ENCODE results near the gene ATOH8.

Gene ATOH8

DNA sequence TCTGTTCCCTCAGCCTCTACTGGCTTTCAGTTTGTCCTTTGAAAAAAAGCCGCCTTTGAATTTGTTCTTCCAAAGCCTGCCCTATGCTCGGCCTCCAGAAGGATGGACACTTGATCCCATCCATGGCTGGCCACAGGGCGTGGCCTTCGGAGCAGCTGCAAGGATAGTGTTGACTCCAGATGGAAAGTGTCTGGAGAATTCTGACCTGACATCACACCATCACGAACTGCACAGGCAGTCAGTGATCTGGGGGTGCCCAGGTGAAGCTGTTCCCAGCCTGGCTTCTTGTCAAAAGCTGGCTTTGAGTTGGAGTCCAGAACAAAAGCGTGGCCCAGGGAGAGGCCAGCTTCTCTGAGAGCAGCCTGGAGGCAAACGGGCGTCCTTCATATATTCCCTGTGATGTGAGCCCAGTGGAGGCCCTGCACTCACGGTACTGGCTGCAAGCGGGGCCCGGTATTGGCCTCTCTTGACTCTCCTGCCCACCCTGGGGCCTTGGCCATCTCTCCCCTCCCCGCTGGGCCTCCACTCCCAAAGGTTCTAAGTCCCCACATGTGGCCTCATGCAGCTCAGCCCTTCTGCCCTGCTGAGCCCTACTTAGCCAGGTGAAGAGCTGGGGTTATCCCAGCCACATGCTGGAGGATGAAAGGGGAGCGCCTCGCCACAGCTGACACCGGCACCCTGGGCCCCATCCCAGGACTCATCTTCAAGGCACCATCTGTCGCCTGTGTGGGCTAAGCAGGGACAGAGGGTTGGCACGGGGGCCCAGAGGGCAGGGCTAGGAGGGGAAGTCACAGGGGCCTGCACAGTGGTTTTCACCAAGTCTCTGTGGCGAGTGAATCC lies 20.4 kb upstream of the ATOH8 start:
- TF ChIP-seq, protein P1, sequence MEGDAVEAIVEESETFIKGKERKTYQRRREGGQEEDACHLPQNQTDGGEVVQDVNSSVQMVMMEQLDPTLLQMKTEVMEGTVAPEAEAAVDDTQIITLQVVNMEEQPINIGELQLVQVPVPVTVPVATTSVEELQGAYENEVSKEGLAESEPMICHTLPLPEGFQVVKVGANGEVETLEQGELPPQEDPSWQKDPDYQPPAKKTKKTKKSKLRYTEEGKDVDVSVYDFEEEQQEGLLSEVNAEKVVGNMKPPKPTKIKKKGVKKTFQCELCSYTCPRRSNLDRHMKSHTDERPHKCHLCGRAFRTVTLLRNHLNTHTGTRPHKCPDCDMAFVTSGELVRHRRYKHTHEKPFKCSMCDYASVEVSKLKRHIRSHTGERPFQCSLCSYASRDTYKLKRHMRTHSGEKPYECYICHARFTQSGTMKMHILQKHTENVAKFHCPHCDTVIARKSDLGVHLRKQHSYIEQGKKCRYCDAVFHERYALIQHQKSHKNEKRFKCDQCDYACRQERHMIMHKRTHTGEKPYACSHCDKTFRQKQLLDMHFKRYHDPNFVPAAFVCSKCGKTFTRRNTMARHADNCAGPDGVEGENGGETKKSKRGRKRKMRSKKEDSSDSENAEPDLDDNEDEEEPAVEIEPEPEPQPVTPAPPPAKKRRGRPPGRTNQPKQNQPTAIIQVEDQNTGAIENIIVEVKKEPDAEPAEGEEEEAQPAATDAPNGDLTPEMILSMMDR (IDR thresholded peaks at IDR 0.05; ENCODE audit: low read depth, low read length, missing control alignments) = no peak
- DNase-seq (ENCODE audit: low read depth) = no peak
- H3K4me3 ChIP-seq (ENCODE audit: low read depth, low read length) = no peak overlapping the region
- in situ Hi-C loops (cut with HindIII; ENCODE audit: low sequenced_read_pairs) = no loop called here

DNA sequence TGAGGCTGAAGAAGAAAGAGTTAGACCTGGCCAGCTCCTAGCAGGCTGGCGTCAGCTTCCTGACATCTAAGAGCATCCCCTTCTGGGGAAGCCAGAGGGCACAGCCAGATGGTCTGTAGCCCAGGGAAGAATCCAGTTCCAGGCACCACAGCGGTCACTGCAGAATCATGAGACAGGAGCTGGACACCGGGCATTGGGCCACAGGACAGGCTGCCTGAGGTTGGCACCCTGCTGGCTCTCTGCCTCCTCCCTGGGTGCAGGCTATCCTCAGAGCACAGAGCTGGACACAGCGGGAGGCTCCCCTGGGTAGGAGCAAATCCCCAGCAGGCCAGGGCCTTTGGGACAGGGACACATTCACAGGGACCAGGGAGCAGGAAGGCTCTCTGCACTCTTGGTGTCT lies 19.8 kb upstream of the ATOH8 start:
- in situ Hi-C loops (cut with HindIII; ENCODE audit: low sequenced_read_pairs) = no loop called here
- no peak for DNase-seq (ENCODE audit: low read depth)
- TF ChIP-seq, protein P1 (IDR thresholded peaks at IDR 0.05; ENCODE audit: low read depth, low read length, missing control alignments) = no peak
- no peak overlapping the region for H3K4me3 ChIP-seq (ENCODE audit: low read depth, low read length)

DNA sequence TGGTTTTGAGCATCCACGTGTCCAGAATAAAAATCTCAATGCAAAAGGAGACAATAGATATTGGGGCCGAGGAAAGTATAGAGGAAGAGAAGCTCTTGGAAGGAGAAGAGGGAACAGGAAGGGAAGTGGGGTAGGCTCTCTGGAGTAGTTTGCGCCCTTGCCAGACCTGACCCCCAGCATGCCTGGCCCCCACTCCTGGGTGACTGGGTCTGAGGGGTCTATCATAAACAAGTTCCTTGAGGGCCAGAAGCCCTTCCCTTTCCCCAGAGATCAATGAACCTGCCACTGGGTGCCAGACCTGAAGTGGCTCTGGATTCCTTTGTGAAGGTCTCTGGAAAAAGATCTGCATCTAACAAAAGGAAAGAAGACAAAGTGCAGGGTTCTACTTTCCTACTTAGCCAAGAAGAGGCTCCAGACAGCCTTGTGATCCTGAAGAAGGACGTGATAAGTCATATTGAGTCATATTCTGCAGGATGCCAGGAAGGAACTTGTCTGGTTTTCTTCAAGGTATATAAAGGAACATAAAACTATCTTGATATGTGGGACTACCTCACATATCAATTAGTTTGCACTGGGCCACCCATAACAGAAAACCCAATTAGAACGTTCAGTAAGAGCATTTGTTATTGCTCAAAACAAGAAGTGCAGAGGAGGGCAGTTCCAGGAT lies 18.7 kb upstream of the ATOH8 start:
- TF ChIP-seq, protein P1 (IDR thresholded peaks at IDR 0.05; ENCODE audit: low read depth, low read length, missing control alignments) = no peak
- no peak for DNase-seq (ENCODE audit: low read depth)
- H3K4me3 ChIP-seq (ENCODE audit: low read depth, low read length) = no peak overlapping the region
- in situ Hi-C loops (cut with HindIII; ENCODE audit: low sequenced_read_pairs) = no loop called here

DNA sequence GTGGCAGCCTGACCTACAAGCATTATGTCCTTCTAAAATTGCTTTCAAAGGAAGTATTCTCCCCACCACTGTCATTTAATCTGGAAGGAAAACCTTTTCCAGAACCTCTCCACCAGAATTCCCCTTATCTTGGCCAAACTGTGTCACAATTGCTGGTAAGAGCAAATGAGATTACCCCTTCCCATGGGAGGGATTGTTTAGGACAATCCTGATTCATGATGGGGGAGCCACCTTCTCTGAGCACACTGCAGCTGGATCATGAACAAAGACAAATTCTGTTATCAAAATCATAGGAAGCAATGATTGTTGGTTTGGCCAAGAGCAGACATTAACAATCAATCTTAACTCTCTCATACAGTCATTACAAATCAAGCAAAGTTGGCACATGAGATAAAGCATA lies 18.1 kb upstream of the ATOH8 start:
- TF ChIP-seq, protein P1 (IDR thresholded peaks at IDR 0.05; ENCODE audit: low read depth, low read length, missing control alignments) = no peak
- in situ Hi-C loops (cut with HindIII; ENCODE audit: low sequenced_read_pairs) = no loop called here

DNA sequence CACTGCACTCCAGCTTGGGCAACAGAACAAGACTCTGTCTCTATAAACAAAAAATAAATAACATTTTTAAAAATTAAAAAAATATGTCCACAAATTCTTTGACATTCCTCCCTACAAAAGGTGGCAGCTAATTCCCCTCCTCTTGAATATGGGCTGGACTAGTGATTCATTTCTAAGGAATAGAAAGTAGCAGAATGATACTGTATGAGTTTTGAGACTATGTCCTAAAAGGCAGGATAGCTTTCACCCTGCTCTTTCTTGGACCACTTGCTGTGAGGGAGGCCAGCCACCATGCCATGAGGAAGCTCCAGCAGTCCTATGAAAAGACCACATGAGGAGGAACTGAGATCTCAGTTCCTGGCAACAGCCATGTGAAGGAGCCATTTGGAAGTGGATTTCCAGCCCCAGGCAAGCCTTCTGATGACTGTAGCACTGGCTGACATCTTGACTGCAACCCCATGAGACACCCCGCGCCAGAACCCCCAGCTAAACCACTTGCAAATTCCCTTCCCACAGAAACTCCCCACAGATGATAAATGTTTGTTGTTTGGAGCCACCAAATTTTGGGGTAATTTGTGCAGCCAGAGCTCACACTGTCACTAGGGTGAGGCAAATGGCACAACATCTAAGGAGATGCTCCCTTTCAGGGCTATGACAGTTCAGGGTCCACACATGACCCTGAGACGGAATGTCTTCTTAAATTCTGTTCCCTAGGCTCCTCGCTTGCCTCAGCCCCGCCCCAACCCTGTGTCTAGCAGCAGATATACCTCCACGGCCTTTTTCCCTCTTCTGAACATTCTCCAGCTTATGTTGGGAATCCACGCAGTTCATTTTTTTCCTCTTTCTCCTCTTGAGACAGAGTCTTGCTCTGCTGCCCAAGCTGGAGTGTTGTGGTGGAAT lies 17.1 kb upstream of the ATOH8 start:
- no peak overlapping the region for H3K4me3 ChIP-seq (ENCODE audit: low read depth, low read length)
- in situ Hi-C loops (cut with HindIII; ENCODE audit: low sequenced_read_pairs) = no loop called here
- TF ChIP-seq, protein P1 (IDR thresholded peaks at IDR 0.05; ENCODE audit: low read depth, low read length, missing control alignments) = no peak
- DNase-seq (ENCODE audit: low read depth) = no peak

More for the DNA sequence above, 18.1 kb upstream of the ATOH8 start:
- H3K4me3 ChIP-seq (ENCODE audit: low read depth, low read length) = no peak overlapping the region
- DNase-seq (ENCODE audit: low read depth) = no peak

DNA sequence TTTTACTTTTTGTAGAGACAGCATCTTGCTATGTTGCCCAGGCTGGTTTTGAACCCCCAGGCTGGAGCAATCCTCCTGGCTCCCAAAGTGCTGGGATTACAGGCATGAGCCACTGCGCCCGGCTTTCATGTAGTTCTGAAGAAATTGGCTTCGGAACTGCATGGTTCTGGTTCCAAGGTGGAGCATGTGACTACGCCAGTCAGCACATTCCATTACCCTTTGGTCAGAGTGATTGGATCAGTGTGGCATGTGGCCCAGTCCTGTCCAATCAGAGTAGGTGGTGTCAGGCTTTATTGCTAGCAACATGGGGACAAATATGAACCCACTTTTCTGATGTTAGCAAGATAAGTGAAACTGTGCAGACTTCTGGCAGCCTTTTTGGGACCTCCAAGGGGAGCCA lies 16.3 kb upstream of the ATOH8 start:
- in situ Hi-C loops (cut with HindIII; ENCODE audit: low sequenced_read_pairs) = no loop called here
- TF ChIP-seq, protein P1 (IDR thresholded peaks at IDR 0.05; ENCODE audit: low read depth, low read length, missing control alignments) = no peak
- H3K4me3 ChIP-seq (ENCODE audit: low read depth, low read length) = no peak overlapping the region
- peak; percentile 57 for DNase-seq (ENCODE audit: low read depth)

Measured in astrocyte of the cerebellum (primary cell).